Keratinocyte (primary cell): Measurements from ENCODE around the gene CIDEB.

ENCODE experiments used
- EZH2 ChIP-seq: IDR thresholded peaks from one replicate; pipeline ENCODE4 v1.6.1; 2012; ENCODE audit warnings: inconsistent platforms, mild to moderate bottlenecking, low read length, moderate library complexity
- TF ChIP-seq, protein P1 (sequence below), 3 experiments: IDR thresholded peaks in 1 of 3; conservative IDR thresholded peaks in 1 of 3; optimal IDR thresholded peaks in 1 of 3; 2 replicates in 2 of 3; 3 replicates in 1 of 3; pipeline versions ENCODE3 to v1.5.1; 2011; ENCODE audit warnings: low read length in 3 of 3, mild to moderate bottlenecking in 3 of 3, moderate library complexity in 2 of 3, control low read depth in 1 of 3, inconsistent platforms in 1 of 3; ENCODE audit not compliant: insufficient read depth in 2 of 3; ENCODE audit errors: extremely low read depth in 1 of 3

- TF ChIP-seq, protein P1, sequence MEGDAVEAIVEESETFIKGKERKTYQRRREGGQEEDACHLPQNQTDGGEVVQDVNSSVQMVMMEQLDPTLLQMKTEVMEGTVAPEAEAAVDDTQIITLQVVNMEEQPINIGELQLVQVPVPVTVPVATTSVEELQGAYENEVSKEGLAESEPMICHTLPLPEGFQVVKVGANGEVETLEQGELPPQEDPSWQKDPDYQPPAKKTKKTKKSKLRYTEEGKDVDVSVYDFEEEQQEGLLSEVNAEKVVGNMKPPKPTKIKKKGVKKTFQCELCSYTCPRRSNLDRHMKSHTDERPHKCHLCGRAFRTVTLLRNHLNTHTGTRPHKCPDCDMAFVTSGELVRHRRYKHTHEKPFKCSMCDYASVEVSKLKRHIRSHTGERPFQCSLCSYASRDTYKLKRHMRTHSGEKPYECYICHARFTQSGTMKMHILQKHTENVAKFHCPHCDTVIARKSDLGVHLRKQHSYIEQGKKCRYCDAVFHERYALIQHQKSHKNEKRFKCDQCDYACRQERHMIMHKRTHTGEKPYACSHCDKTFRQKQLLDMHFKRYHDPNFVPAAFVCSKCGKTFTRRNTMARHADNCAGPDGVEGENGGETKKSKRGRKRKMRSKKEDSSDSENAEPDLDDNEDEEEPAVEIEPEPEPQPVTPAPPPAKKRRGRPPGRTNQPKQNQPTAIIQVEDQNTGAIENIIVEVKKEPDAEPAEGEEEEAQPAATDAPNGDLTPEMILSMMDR (optimal IDR thresholded peaks at IDR 0.05 in 1 of 3, IDR thresholded peaks at IDR 0.05 in 1 of 3, conservative IDR thresholded peaks at IDR 0.05 in 1 of 3; ENCODE audit: extremely low read depth in 1 of 3, insufficient read depth in 2 of 3, low read length in 3 of 3): no peak
- TF ChIP-seq EZH2: no peak
Observed at GRCh38 chr14:24315243-24315806, 7.5 kb upstream of the CIDEB start.
